GM12878 (cell line): ENCODE measurements around the gene TNFRSF1A. TPM values are rescaled to one million over a fixed set of nuclear protein-coding genes. Genes with fewer than 3 reads are reported as not detected.
"Not testable (repeated sequence)": the region's sequence is repeated elsewhere in the genome, so short reads cannot be mapped to it uniquely, and the experiment has no call there.

Source experiments
- ATAC-seq: fragments of 200-7000 bp; cut with Tn5 transposase; 3 replicates; pipeline ENCODE4 v1.9.1; 2020; ENCODE audit warnings: mild to moderate bottlenecking, moderate library complexity
- BruUV-seq: library from RNA; stranded (reverse); fragments of 400-500 nt; replicated peaks from 2 replicates; lab custom pipeline; 2021; lab: Mats Ljungman, UMichigan
- CTCF ChIA-PET: fragments of 300-600 bp; sonication (Branson Sonifier 250); formaldehyde crosslinking; extraction: SDS; loops from one replicate; lab custom pipeline; 2021; ENCODE audit warnings: inconsistent platforms; lab: Yijun Ruan, JAX
- POLR2A ChIA-PET: fragments of 350-600 bp; formaldehyde crosslinking; extraction: SDS; loops from one replicate; lab custom pipeline; 2021; ENCODE audit warnings: inconsistent platforms; lab: Charles Lee
- RAD21 ChIA-PET: fragments of 300-600 bp; sonication (Branson Sonifier 250); formaldehyde crosslinking; loops from one replicate; lab custom pipeline; 2023; ENCODE audit warnings: antibody characterized with exemption; ENCODE audit not compliant: unreplicated experiment; lab: Charles Lee
- SMC1A ChIA-PET: fragments of 300-600 bp; sonication (Branson Sonifier 250); formaldehyde crosslinking; loops from one replicate; lab custom pipeline; 2023; ENCODE audit not compliant: unreplicated experiment, uncharacterized antibody; lab: Charles Lee
- DNase-seq: peaks from one replicate; pipeline ENCODE4 v3.0.0-alpha.2; 2011; ENCODE audit warnings: low read depth, low spot score
- FAIRE-seq: peaks from 3 replicates; lab custom pipeline; 2011; peaks lifted over from hg19 to GRCh38; lab: Jason Lieb, UNC
- H2AFZ ChIP-seq: 2 replicates; pipeline ENCODE4 v1.6.0; 2011; ENCODE audit warnings: low read depth, low read length, control low read depth; ENCODE audit not compliant: control insufficient read depth
- H3K27ac ChIP-seq: 2 replicates; pipeline ENCODE4 v1.5.1; 2011; ENCODE audit warnings: control low read depth; ENCODE audit not compliant: control insufficient read depth, insufficient read depth
- H3K27me3 ChIP-seq, 2 experiments: replicated peaks in 1 of 2; 2 replicates each; pipeline versions ENCODE4 v1.6.0 to v1.6.1; 2011; ENCODE audit warnings: low read length in 1 of 2; ENCODE audit not compliant: control insufficient read depth in 2 of 2, insufficient read depth in 2 of 2
- H3K36me3 ChIP-seq, 2 experiments: 2 replicates each; pipeline ENCODE4 v1.5.1; 2011; ENCODE audit warnings: low read length in 1 of 2; ENCODE audit not compliant: control insufficient read depth in 2 of 2, insufficient read depth in 2 of 2
- H3K4me1 ChIP-seq: 2 replicates; pipeline ENCODE4 v1.6.1; 2011; ENCODE audit warnings: mild to moderate bottlenecking, low read length, moderate library complexity, mixed read lengths; ENCODE audit not compliant: control insufficient read depth, insufficient read depth
- H3K4me2 ChIP-seq: 2 replicates; pipeline ENCODE4 v1.6.0; 2011; ENCODE audit warnings: control low read depth; ENCODE audit not compliant: control insufficient read depth, insufficient read depth
- H3K4me3 ChIP-seq: fragments of 200-600 bp; sonication (generic); 2 replicates; pipeline ENCODE4 v1.5.1; 2016
- H3K79me2 ChIP-seq: 2 replicates; pipeline ENCODE4 v1.6.0; 2011; ENCODE audit warnings: low read length; ENCODE audit not compliant: control insufficient read depth, insufficient read depth
- H3K9ac ChIP-seq: 2 replicates; pipeline ENCODE4 v1.8.0; 2011; ENCODE audit warnings: low read length, control low read depth, mixed read lengths; ENCODE audit not compliant: control insufficient read depth, insufficient read depth
- H3K9me3 ChIP-seq: replicated peaks from 3 replicates; pipeline ENCODE4 v1.5.1; 2011; ENCODE audit warnings: mild to moderate bottlenecking, low read length; ENCODE audit not compliant: control insufficient read depth, insufficient read depth
- H4K20me1 ChIP-seq: 2 replicates; pipeline ENCODE4 v1.6.0; 2011; ENCODE audit not compliant: control insufficient read depth, insufficient read depth
- WGBS: methylation state at CpG from one replicate; pipeline ENCODE4 v1.1.6; 2016; ENCODE audit warnings: low lambda C conversion rate; ENCODE audit not compliant: insufficient replicate concordance, insufficient coverage; ENCODE audit errors: missing lambda C conversion rate; 5-methylcytosine and 5-hydroxymethylcytosine counted together
- in situ Hi-C: fragments of 300-500 bp; cut with MboI; formaldehyde crosslinking; loops from 9 replicates; pipeline ENCODE4 v1.14.3; 2018; ENCODE audit warnings: mixed read lengths
- intact Hi-C: fragments of 100-400 bp; cut with micrococcal nuclease; formaldehyde crosslinking; loops from one replicate; pipeline ENCODE4 v1.14.2; 2022; ENCODE audit not compliant: unreplicated experiment
- polyA plus RNA-seq, 11 experiments: library from polyadenylated mRNA; depleted of rRNA in 4 of 11; unstranded in 6 of 11; stranded (reverse) in 5 of 11; fragments of >200 nt; fragmentation: Nextera tagmentation in 4 of 11; fragmentation: Illumina TruSeq in 1 of 11; extraction: Ambion mirVana in 4 of 11; extraction: Trizol in 1 of 11; gene quantifications; 1 replicate in 1 of 11; 2 replicates in 10 of 11; pipeline versions ENCODE4 v1.2.1 to v1.2.3, GENCODE V29; 2011 to 2016; ENCODE audit warnings: inconsistent platforms in 2 of 11, missing spikeins in 2 of 11, low read depth in 1 of 11
- total RNA-seq, 4 experiments: library from RNA; depleted of rRNA in 3 of 4; stranded (reverse); fragments of >200 nt in 3 of 4; fragmentation: Illumina TruSeq in 1 of 4; extraction: Trizol in 1 of 4; gene quantifications; 2 replicates each; pipeline versions ENCODE4 v1.2.1 to v1.2.3, GENCODE V29; 2013 to 2021

Gene TNFRSF1A
- total and polyA plus RNA-seq, 10 of the 15 experiments (the other 5 are each of a cell fraction or from before 2014, with no cell fraction given), result 0.24 to 16.5 (median 13.0) TPM

DNA sequence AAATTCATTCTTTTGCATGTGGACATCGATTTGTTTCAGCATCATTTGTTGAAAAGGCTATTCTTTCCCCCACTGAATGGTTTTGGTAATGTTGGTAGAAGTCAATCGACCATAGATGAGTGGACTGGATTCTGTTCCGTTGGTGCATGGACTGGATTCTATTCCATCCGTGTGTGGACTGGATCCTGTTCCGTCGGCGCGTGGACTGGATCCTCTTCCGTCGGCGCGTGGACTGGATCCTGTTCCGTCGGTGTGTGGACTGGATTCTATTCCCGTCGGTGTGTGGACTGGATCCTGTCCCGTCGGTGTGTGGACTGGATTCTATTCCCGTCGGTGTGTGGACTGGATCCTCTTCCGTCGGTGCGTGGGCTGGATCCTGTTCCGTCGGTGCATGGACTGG is 52.0 kb downstream of the TNFRSF1A start:
- BruUV-seq, H2AFZ ChIP-seq, POLR2A ChIA-PET, H4K20me1 ChIP-seq, H3K4me2 ChIP-seq, H3K9me3 ChIP-seq, H3K9ac ChIP-seq, intact Hi-C loops, DNase-seq, H3K4me3 ChIP-seq, H3K4me1 ChIP-seq, H3K36me3 ChIP-seq, SMC1A ChIA-PET, ATAC-seq, H3K27ac ChIP-seq, CTCF ChIA-PET, H3K27me3 ChIP-seq, H3K79me2 ChIP-seq, RAD21 ChIA-PET, FAIRE-seq: not testable (repeated sequence)
- 78% methylated on average over 18 of the region's 25 CpGs for WGBS
- in situ Hi-C loops, result loop anchor here (5.0 kb wide), 2 partner anchors 228 to 303 kb away; no protein-coding TSS in a partner anchor

DNA sequence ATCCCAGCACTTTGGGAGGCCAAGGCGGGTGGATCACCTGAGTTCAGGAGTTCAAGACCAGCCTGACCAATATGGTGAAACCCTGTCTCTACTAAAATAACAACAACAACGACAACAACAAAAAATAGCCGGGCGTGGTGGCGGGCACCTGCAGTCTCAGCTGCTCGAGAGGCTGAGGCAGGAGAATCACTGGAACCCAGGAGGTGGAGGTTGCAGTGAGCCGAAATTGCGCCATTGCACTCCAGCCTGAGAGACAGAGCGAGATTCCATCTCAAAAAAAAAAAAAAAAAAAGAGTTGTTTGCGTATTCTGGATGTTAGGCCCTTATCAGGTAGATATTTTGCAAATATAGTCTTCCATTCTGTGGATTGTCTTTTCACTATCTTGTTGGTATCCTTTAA is 52.8 kb downstream of the TNFRSF1A start:
- H3K27me3 ChIP-seq, H2AFZ ChIP-seq, H3K79me2 ChIP-seq, H3K4me3 ChIP-seq, DNase-seq, H3K9ac ChIP-seq, H3K9me3 ChIP-seq, H3K36me3 ChIP-seq, RAD21 ChIA-PET, H3K4me2 ChIP-seq, SMC1A ChIA-PET, H3K27ac ChIP-seq, H3K4me1 ChIP-seq, ATAC-seq, FAIRE-seq, BruUV-seq, H4K20me1 ChIP-seq, intact Hi-C loops: not testable (repeated sequence)
- CTCF ChIA-PET, result interaction anchor here (0.6 kb wide), 1 partner anchor 225 kb away, joined by 3 read pairs; no protein-coding TSS in a partner anchor
- in situ Hi-C loops, result loop anchor here (5.0 kb wide), 2 partner anchors 227 to 302 kb away; no protein-coding TSS in a partner anchor
- WGBS, result 70% methylated on average over 10 of the region's 10 CpGs
- POLR2A ChIA-PET, result interaction anchor here (0.6 kb wide), 1 partner anchor 46 kb away, joined by 3 read pairs; no protein-coding TSS in a partner anchor
